Adrenal gland (tissue), 5 donors: ENCODE results near the gene TKT.

Experiments
- POLR2A ChIP-seq, 2 donors: fragments of 450-650 bp; IDR thresholded peaks; one replicate each; pipeline ENCODE4 v1.6.1; 2017; ENCODE audit warnings: antibody characterized with exemption in 2 of 2, mild to moderate bottlenecking in 2 of 2, moderate library complexity in 1 of 2
- TF ChIP-seq, protein P1 (sequence below), 6 experiments: fragments of 450-650 bp in 4 of 6; fragments of 200-600 bp in 2 of 6; sonication (generic) in 1 of 6; IDR thresholded peaks; 1 replicate in 5 of 6; 2 replicates in 1 of 6; pipeline versions ENCODE4 v1.5.1 to v1.8.0; 2016 to 2021; ENCODE audit warnings: antibody characterized with exemption in 6 of 6, mild to moderate bottlenecking in 2 of 6, moderate library complexity in 1 of 6
- donor health status: DM: no; HTN: no; CAD: no.

DNA sequence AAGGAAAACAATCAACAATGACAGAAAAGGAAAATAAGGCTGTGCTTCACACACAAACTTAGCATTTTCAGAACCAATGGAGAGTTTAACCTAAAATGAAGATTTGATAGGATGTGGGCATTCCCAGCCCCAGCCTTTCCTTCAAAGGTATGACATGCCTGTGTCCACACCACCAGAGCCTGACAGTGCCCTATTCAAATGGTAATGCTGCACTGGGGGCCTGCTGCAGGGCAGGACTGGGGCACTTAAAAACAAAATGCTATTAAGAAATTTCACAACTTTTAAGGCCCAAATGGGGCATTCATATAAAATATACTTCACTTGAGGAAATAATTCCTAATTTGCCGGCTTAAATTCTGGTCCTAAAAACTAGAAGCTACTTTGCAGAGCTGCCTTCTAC lies 30.9 kb upstream of the TKT start:
- TF ChIP-seq POLR2A (IDR thresholded peaks at IDR 0.05), result no peak
- TF ChIP-seq, protein P1, sequence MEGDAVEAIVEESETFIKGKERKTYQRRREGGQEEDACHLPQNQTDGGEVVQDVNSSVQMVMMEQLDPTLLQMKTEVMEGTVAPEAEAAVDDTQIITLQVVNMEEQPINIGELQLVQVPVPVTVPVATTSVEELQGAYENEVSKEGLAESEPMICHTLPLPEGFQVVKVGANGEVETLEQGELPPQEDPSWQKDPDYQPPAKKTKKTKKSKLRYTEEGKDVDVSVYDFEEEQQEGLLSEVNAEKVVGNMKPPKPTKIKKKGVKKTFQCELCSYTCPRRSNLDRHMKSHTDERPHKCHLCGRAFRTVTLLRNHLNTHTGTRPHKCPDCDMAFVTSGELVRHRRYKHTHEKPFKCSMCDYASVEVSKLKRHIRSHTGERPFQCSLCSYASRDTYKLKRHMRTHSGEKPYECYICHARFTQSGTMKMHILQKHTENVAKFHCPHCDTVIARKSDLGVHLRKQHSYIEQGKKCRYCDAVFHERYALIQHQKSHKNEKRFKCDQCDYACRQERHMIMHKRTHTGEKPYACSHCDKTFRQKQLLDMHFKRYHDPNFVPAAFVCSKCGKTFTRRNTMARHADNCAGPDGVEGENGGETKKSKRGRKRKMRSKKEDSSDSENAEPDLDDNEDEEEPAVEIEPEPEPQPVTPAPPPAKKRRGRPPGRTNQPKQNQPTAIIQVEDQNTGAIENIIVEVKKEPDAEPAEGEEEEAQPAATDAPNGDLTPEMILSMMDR (IDR thresholded peaks at IDR 0.05), result no peak
